GM19395 (cell line): ENCODE data around the gene CFAP157.

Experiments used
- ATAC-seq: cut with Tn5 transposase; IDR thresholded peaks from one replicate; pipeline ENCODE4 v1.9.1; 2021; ENCODE audit warnings: mild to moderate bottlenecking, moderate library complexity; ENCODE audit not compliant: unreplicated experiment

Gene CFAP157

DNA sequence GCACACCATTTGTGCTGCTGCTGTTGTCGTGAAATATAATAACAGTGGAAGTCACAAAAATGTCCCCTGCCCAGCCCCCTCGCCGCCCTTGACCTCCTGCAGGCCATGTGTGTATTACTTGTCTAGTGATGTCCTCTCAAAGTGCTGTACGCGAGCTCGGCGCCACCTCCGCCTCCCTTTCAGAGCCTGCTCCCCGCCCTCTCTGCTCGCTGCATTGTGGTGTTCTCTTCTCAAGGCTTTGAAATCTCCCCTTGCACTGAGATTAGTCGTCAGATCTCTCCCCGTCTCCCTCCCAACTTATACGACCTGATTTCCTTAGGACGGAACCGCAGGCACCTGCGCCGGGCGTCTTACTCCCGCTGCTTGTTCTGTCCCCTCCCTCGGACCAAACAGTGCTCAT lies 14.7 kb upstream of the CFAP157 start:
- no peak for ATAC-seq

DNA sequence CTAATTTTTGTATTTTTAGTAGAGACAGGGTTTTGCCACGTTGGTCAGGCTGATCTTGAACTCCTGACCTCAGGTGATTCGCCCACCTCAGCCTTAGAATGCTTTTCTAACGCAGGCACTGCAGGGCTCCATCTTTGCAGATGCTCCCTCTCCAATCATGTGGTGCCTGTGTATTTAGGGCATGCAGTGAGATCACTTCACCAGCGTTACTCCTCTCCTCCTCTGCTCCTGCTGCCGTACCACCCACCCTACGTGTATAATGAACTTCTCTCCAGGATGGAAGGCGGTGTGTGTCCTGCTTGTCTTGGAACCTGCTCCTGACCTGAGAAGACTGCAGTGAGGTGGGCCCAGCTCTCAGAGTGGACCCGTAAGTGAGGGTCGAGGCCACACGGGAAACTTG lies 13.6 kb upstream of the CFAP157 start:
- ATAC-seq, result no peak

DNA sequence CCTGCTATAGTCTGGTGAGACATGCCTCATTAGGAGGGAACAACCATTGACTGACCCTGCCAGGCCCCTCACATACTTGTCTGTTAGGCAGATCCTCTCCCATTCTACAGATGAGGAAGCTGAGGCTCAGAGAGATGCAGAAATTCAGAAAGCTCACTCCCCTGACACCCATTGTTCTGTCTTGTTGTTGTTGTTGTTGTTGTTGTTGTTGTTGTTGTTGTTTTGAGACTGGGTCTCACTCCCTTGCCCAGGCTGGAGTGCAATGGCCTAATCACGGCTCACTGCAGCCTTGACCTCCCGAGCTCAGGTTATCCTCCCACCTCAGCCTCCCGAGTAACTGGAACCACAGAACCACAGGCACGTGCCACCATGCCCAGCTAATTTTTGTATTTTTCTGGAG lies 13.1 kb upstream of the CFAP157 start:
- no peak for ATAC-seq

DNA sequence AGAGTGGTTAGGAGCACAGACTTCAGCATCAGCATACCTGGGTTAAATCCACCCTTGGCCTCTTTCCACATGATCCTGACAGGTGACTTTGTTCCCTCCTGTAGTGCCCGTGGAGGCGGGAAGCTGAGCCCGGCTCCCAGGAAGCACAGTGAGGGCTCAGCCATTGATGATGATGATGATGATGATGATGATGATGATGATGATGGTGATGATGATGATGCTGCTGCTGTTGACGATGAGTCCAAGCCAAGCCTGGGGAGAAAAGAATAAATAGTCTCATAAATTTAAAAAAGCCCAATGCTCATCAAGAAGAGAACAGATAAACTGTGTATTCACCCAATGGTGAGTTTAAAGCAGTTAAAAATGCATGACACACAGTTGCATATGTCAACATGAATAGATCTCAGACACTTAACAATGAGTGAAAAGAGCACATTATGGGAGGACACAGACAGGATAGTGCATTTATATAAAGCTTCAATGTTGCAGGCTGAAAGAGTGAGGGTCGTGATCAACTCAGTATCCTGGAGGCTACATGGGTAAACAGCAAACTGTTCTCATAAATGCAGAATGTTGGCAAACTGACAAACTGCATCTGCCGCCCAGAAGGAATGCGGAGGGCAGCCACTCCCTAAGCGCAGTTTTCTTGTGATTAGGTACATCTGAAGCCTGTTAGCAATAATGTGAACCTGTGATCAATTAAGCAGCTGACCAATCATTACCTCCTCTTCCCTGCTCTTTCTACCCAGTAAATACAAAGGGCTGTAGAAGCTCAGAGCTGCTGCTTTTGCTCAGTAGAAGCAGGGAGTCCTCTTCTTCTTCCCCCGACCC lies 11.7 kb upstream of the CFAP157 start:
- ATAC-seq, result no peak

DNA sequence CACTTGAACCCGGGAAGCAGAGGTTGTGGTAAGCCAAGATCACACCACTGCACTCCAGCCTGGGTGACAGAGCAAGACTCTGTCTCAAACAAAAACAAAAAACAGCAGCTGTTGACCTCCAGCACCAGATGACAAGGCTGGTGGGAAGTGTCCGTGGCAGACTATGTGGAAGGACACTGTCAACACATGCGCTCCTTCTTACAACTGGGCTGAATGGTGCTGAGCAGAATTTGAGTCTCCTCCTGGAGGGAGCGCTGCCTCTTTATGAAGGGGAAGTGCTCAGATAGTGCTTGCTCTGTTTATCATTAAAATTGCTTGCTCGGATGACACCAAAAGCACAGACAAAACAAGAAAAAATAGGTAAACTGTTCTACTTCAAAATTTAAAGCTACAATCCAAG lies 9.2 kb upstream of the CFAP157 start:
- ATAC-seq, result no peak

DNA sequence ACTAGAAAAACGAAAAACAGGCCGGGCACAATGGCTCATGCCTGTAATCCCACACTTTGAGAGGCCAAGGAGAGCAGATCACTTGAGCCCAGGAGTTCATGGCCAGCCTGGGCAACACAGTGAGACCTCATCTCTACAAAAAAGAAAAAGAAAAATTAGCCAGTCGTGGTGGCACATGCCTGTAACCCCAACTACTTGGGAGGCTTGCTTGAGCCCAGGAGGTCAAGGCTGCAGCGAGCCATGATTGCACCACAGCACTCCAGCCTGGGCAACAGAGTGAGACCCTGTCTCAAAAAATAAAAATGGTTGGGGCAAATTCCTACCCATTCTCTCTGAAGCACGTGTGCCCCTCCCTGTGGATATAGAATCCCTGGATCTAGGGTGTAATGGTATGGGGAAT lies 8.4 kb upstream of the CFAP157 start:
- no peak for ATAC-seq

DNA sequence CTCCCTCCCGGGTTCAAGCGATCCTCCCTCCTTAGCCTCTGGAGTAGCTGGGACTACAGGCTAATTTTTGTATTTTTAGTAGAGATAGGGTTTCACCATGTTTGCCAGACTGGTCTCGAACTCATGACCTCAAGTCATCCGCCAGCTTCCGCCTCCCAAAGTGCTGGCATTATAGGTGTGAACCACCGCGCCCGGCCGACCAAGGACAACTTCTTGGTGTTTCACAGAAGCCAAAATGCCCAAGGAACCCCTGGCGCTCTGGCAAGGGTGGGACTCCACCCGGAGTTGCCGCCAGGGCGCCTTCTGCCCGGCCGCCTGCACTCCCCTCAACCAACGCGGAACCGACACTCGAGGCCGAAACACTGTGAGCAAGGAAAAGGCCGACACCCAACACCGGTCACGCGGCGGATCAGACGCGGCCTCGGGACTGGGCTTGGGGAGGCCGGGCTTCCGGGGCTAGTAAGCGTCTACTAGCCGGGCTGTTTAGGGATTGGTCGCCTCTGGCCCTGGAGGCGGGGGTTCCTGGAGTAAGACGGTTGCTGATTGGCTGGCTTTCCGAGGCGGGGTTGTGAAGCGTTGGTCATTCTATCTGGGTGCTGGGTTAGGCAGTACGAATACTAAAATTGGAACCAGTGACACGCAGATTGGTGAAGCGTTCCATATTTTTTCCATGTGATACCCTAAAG lies 7.7 kb upstream of the CFAP157 start:
- peak; percentile 94 for ATAC-seq

DNA sequence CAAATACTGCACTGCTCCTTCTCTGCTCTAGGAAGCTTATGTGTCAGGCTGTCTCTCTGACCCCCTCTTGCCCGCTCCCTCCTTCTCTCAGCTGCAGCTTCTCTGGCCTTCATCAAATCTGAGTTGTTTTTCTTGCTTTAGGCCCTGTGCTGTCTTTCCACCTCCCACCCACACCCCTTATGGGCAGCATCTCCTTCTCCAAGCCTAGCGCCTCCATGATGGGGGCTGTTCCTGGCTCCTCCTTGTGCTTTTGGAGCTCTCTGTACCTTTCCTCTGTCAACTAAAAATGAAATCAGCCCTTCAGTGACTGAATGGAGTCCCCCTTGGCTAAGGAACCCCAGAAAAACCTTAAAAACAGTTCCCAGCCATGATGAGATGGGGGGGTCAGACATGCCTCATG lies 6.6 kb upstream of the CFAP157 start:
- ATAC-seq, result no peak

DNA sequence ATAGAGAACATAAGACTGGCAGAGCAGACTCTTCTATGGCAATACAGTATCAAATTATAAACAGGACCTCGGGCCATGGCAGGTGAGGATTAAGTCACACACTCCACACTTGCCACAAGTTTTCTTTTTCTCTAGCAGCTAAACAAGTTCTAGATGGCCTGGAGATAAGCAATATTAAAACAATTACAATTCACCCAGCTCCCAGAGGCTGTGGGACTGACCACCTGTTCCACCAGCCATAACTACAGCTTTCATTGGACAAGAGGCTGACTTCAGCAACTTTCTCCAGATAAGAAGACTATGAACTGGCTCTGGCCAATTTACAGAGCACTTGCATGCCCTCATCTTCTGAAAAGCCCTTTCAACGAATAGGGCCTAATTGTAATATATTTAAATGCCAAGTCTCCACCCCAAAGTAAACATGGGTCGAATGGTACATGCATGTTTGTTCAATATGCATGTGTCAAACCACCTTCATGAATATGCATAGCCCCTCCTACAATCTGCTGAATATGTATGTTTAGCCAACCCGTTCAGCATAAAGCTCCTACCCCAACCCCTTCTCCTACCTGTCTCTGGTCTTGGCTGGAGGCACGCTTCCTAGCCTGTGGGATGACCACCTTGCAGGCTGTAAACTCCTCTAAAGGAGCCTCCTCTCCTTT lies 6.1 kb upstream of the CFAP157 start:
- ATAC-seq, result no peak

DNA sequence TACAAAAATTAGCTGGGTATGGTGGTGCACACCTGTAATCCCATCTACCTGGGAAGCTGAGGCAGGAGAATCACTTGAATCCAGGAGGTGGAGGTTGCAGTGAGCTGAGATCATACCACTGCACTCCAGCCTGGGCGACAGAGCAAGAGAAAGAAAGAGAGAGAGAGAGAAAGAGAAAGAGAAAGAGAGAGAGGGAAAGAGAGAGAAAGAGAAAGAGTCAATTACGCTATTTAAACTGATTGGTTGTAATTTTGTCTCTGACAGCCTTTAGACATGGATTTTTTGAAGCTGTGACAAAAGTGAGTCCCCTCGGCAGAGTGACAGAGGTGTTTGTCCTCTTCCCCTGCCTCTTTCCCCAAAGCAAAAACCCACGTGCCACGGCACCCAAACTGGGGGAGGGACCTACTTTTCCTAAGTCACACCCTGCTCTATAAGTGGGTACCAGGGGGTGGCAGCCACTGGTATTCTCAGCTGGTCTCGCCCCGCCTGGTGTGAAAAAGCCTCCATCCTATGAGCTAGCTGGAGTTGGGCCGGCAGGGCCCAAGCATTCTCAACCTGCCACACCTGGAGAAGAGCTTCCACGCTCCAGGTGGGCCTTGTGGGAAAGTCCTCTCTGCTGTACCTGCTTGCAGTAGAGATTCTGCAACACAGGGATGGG lies 3.4 kb upstream of the CFAP157 start:
- no peak for ATAC-seq

DNA sequence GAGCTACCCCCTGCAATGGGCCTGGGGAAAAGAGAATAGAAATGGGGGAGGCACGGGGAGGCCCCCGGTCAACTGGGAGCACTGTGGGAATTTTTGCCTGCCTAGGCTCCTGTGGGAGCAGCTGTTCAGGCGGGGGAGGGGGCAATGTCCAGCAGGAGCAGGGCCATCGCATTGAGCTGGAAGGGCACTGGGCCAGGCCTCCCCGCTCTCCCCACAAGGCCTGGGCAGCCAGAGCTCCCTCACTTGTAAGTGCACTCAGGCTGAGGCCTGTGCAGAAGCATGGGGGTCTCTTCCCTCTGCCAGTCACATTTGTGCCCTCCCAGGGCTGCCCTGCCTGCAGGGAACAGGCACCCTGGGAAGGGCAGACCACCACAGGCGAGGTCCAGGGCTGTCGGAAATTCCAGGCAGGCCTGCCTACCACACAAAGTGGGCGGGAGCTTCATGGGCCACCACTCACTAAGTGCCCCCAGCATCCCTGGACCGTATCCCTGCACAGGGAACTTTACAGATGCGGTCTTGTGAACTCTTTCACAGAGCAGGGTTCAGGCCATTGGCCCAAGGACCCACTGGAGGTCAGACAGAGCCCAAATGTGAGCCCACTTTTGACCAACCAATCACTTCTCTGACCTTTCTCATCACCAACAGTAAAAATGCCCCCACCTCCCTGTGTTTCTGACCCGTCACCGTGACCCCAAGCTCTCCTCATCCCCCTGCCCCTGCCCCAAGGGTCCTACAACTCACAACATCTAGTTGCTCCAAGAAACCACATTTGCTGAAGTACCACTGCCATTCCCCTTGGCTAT lies 1.0 kb upstream of the CFAP157 start:
- ATAC-seq, result no peak

DNA sequence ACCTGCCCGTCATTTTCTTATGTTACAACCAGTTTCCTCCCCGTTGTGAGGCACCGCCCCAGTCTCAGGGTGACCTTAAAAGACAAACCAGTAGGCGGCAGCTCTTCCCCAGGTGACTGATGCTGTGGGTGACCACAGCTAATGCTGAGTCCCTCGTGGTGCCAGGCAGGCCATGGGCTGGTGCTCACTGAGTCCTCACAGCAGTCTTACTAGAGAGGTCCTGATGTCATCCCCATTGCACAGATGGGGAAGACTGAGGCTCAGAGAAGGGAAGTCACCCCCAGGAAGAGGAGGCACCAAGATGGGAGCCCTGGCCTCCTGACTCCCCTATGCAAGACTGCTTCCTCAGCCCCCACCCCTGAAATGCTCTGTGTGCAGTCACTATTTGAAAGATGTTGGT lies 978 bp downstream of the CFAP157 start:
- ATAC-seq, result no peak

DNA sequence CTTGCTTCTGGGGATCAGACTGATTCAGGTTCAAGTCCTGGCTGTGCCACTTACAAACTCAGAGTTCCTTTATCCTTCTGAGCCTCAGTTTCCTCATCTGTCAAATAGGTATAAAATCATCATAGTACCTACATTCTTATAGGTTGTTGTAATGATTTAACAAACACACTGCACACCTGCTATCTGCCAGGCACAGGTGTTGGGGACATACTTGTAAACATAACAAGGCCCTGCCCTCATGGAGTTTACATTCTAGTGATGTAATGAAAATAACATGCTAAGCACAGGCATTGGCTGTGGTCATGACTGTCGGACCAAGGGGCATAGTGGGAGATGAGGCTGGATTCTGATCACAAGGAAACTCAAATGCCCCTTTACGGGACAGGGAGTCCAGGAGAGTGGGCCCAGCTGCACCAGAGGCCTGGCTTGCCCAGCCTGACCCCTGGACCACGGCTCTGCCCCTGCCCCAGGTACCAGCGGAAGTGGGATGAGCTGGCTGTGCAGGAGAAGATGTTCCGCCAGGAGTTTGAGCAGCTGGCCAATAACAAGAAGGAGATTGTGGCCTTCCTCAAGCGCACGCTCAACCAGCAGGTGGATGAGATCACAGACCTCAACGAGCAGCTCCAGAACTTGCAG lies 2.3 kb downstream of the CFAP157 start:
- ATAC-seq, result no peak

DNA sequence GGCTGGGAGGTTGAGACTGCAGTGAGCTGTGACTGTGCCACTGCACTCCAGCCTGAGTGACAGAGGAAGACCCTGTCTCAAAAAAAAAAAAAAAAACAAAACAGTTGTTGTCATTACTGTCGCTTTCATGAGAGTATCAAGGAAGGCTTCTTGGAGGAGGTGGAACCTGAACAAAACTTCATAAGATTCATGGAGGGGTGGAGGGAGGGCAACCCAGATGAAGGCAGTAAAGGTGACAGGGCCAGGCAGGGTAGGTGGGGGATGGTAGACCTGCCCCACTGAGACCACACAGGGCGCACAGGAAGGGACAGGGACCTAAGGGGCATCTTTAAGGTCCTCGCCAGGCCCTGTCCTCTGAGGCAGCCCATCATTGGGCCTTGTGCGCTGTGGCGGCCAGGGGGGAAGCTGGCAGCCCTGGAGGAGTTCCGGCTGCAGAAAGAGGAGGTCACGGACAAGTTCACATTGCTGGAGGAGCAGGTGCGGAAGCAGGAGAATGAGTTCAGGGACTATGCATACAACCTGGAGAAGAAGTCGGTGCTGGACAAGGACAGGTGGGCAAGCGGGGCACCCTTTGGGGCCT lies 3.5 kb downstream of the CFAP157 start:
- ATAC-seq, result no peak

DNA sequence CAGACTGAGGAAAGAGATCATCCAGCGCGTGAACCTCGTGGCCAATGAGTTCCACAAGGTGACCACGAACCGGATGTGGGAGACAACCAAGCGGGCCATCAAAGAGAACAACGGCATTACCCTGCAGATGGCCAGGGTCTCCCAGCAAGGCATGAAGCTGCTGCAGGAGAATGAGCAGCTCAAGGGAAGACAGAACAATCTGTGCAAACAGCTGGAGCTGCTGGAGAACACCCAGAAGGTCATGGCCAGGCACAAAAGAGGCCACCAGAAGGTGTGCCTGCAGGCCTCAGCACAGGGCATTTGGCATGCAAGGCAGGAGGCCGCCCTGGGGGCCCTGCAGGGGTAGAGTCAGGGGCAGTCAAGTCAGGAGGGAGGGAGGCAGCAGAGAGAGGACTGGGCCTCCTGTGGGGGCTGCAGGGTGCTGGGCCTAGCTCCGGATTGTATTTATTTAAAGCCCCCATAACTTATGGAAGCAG lies 4.5 kb downstream of the CFAP157 start:
- no peak for ATAC-seq

DNA sequence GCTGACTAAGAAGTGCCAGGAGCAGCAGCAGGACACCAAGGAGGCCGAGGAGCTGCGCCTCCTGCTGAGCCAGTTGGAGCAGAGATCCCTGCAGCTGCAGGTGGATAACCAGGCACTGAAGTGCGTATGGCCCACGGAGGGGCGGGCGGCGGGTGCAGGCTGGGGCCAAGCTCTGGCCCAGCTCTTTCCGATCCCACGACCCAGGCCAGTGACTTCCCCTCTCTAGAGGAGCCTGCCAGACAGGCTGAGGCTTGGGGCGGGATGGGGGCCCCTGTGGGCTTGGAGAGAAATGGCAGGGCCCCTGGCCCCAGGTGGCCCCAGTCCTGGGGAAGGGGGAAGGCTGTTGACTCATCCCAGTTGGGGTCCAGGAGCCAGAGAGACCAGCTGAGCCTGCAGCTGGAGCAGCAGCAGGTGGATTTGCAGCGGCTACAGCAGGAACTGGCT lies 5.1 kb downstream of the CFAP157 start:
- no peak for ATAC-seq

DNA sequence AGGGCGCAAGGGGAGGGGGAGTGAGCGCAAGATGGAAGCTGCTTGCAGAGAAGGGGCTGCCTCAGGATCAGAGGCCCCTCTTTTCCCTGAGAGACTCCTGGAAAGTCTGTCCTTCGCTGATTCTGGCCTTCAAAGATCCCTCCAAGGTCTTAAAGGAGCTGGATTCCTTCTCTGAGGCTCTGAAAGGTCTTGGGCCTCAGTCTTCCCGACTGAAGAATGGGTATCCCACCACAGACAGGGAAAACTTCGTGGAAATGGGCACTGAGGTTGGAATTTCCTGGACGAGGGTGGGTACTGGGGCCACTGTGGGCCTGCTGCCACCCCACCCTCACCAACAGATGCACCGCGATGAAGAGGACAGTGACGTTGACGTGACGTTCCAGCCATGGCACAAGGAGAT lies 5.6 kb downstream of the CFAP157 start:
- ATAC-seq, result no peak

DNA sequence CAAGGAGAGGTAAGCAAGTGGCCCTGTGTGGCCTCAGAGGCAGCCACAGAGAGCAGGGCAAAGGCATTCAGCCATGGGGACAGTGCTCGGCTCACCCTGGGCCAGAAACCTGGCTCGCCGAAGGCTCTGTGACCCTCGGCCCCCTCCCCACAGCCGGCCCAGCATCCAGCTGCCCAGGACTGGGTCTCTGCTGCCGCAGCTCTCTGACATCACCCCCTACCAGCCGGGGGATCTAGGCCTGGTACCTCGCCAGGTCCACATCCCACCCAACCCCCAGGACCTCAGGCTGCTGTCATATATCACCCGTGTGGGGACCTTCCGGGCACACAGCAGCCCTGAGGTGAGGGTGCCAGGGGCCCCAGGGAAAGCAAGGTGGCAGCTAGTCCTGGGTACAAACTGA lies 6.1 kb downstream of the CFAP157 start:
- no peak for ATAC-seq

DNA sequence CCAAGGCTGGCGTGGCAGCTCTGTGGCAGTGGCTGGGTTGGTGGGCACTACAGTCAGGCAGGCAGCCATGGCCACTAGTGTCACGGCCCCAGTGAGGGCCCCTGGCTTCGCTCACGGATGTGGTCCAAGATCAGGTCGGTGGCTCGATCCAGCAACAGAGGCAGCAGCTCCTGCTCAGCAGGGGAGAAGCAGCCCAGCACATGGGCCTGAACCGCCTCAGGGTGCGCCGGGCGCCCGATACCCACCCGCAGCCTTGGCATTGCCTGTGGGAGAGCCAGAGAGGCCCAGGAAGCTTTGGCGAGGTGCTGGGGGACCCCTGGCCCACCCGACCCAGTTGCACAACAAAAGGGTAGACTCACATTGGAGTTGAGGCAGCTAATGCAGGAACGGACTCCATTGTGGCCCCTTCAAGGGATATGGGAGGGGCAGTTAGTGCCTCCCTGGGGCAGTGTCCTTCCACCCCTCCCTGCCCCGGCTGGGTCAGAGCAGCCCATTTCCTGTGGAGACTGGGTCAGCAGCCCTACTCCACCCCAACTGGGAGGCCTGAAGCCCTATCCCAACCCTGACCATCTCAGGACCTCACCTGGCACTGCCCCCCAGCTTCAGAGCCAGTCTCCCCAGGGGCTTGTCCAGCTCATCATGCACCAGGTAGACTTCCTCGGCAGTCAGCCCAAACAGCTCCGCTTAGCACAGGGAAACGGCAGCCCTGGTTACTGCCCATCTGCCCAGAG lies 7.4 kb downstream of the CFAP157 start:
- ATAC-seq, result no peak
